Heart left ventricle (tissue), 13 donors: ENCODE data around the gene EDRF1.

Experiments used
- POLR2A ChIP-seq, 2 donors: fragments of 450-650 bp; IDR thresholded peaks; one replicate each; pipeline ENCODE4 v1.6.1; 2017; ENCODE audit warnings: antibody characterized with exemption in 2 of 2, mild to moderate bottlenecking in 2 of 2, moderate library complexity in 2 of 2
- TF ChIP-seq, protein P1 (sequence below), 12 donors: fragments of 200-600 bp; sonication (generic) in 4 of 12; IDR thresholded peaks; one replicate each; pipeline versions ENCODE4 v1.5.0 to v1.8.0; 2018 to 2022; ENCODE audit warnings: antibody characterized with exemption in 12 of 12, mild to moderate bottlenecking in 5 of 12
- donor health status: ischemic (EF 13 %, LVEDD 7.1; RV severe dilation, severe dysfunction).
- donor health status: DM: no; HTN: yes; CAD: no.
- donor health status: DM: no; HTN: no; CAD: no.
- donor health status: ischemic (EF 25% LVEDD 6.9; RV normal size, moderate dysfunction).
- donor health status: ischemic (EF 25% LVEDD 5.7; RV mildly dilated, moderate dysfunction).
- donor health status: ischemic (EF 35%, LVEDD 5.7; RV mildly dilated, moderate dysfunction).
- donor health status: nonischemic (EF 11% LVEDD 7.7; RV severe dilation, severe dysfunction).
- donor health status: DM: yes; HTN: yes; CAD: no.
- donor health status: PGD.
- donor health status: ischemic (EF 29% LVEDD 5.4; RV normal size, mild dysfunction).
- donor health status: nonischemic (EF 23%, LVEDD 6.1; RV moderate dilation, normal function).

DNA sequence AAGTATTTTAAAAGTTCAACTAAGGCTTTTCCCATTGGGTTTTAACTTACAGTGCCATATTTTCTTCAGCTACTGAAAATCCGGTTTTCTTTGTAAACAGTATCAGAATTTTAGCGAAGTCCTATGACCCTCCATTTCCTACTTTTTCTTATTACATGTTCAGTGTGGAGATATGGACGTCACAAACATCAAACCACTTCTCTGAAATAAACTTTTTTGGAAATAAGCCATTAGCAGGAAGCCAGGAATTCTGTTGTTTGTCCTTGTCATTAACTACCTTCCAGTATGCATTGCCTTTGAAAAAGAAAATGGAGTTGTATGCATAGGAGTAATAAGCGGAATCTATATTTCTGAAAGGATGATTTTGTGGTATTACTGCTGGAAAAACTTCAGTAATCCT lies 47.0 kb downstream of the EDRF1 start:
- TF ChIP-seq POLR2A (IDR thresholded peaks at IDR 0.05) = no peak
- TF ChIP-seq, protein P1, sequence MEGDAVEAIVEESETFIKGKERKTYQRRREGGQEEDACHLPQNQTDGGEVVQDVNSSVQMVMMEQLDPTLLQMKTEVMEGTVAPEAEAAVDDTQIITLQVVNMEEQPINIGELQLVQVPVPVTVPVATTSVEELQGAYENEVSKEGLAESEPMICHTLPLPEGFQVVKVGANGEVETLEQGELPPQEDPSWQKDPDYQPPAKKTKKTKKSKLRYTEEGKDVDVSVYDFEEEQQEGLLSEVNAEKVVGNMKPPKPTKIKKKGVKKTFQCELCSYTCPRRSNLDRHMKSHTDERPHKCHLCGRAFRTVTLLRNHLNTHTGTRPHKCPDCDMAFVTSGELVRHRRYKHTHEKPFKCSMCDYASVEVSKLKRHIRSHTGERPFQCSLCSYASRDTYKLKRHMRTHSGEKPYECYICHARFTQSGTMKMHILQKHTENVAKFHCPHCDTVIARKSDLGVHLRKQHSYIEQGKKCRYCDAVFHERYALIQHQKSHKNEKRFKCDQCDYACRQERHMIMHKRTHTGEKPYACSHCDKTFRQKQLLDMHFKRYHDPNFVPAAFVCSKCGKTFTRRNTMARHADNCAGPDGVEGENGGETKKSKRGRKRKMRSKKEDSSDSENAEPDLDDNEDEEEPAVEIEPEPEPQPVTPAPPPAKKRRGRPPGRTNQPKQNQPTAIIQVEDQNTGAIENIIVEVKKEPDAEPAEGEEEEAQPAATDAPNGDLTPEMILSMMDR (IDR thresholded peaks at IDR 0.05) = no peak
